GM23248 (cell line): Measurements from ENCODE around the gene MOK.

Experiments
- EZH2 ChIP-seq: fragments of 200-600 bp; sonication (generic); IDR thresholded peaks from 2 replicates; pipeline ENCODE4 v1.6.1; 2018; ENCODE audit warnings: antibody characterized with exemption, mild to moderate bottlenecking; ENCODE audit not compliant: insufficient read depth, poor library complexity, severe bottlenecking
- EZH2phosphoT487 ChIP-seq: fragments of 200-600 bp; sonication (generic); IDR thresholded peaks from 2 replicates; pipeline ENCODE4 v1.6.1; 2018; ENCODE audit warnings: antibody characterized with exemption, moderate library complexity, mild to moderate bottlenecking, low read depth; ENCODE audit not compliant: insufficient read depth

DNA sequence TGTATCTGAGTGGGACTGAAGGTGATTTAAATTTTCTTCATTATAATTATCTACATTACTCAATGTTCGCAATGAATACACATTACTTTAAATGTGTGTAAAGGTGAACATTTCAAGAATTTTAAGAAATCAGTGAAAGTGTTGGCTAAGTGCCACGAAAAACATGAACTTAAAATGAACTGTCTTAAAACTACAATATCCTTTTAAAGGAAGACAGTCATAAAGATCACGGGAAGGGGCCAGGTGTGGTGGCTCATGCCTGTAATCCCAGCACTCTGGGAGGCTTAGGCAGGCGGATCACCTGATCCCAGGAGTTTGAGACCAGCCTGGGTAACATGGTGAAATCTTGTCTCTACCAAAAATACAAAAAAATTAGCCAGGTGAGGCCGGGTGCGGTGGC lies 11.2 kb downstream of the MOK start:
- TF ChIP-seq EZH2 (no peak), EZH2phosphoT487 (no peak)
